GM18873 (cell line): ENCODE results near the gene FOXO6.

Experiments
- ATAC-seq: cut with Tn5 transposase; IDR thresholded peaks from one replicate; pipeline ENCODE4 v1.9.1; 2021; ENCODE audit warnings: mild to moderate bottlenecking, moderate library complexity, moderate number of reproducible peaks; ENCODE audit not compliant: unreplicated experiment, low FRiP score

The FOXO6 gene

GRCh38 chr1:41397020-41397419 is 35.8 kb downstream of the FOXO6 start:
- no peak for ATAC-seq

- no peak for ATAC-seq
Observed at GRCh38 chr1:41397753-41398330, 36.6 kb downstream of the FOXO6 start.

- no peak for ATAC-seq
Observed at GRCh38 chr1:41399145-41399795, 38.0 kb downstream of the FOXO6 start.

- ATAC-seq, result no peak
Observed at GRCh38 chr1:41400225-41400624, 39.0 kb downstream of the FOXO6 start.

GRCh38 chr1:41401899-41402298 is 40.7 kb downstream of the FOXO6 start:
- no peak for ATAC-seq

GRCh38 chr1:41404308-41404761 is 43.1 kb downstream of the FOXO6 start:
- ATAC-seq, result no peak

- ATAC-seq, result no peak
Observed at GRCh38 chr1:41407664-41408252, 46.5 kb downstream of the FOXO6 start.

- no peak for ATAC-seq
Observed at GRCh38 chr1:41408691-41409090, 47.5 kb downstream of the FOXO6 start.

GRCh38 chr1:41409825-41410224 is 48.6 kb downstream of the FOXO6 start:
- ATAC-seq, result no peak

- ATAC-seq, result no peak
Observed at GRCh38 chr1:41410462-41410861, 49.2 kb downstream of the FOXO6 start.

- ATAC-seq, result no peak
Observed at GRCh38 chr1:41411229-41411628, 50.0 kb downstream of the FOXO6 start.

- ATAC-seq, result no peak
Observed at GRCh38 chr1:41412748-41413147, 51.5 kb downstream of the FOXO6 start.

GRCh38 chr1:41413748-41414281 is 52.6 kb downstream of the FOXO6 start:
- ATAC-seq, result no peak

GRCh38 chr1:41414296-41414695 is 53.1 kb downstream of the FOXO6 start:
- no peak for ATAC-seq

- ATAC-seq, result no peak
Observed at GRCh38 chr1:41414716-41415306, 53.6 kb downstream of the FOXO6 start.

GRCh38 chr1:41416081-41416480 is 54.8 kb downstream of the FOXO6 start:
- no peak for ATAC-seq

GRCh38 chr1:41416552-41417334 is 55.5 kb downstream of the FOXO6 start:
- no peak for ATAC-seq

- ATAC-seq, result no peak
Observed at GRCh38 chr1:41417335-41417682, 56.1 kb downstream of the FOXO6 start.

- ATAC-seq, result no peak
Observed at GRCh38 chr1:41417746-41418145, 56.5 kb downstream of the FOXO6 start.

GRCh38 chr1:41418857-41419583 is 57.8 kb downstream of the FOXO6 start:
- ATAC-seq, result no peak
